ES-I3 (cell line): ENCODE results near the gene B4GALNT3.

Source experiments
- H3K36me3 ChIP-seq: 2 replicates; pipeline ENCODE4 v1.6.1; 2013; ENCODE audit warnings: mild to moderate bottlenecking, low read length, control low read depth, moderate library complexity; ENCODE audit not compliant: insufficient read depth
- H3K4me1 ChIP-seq: 2 replicates; pipeline ENCODE4 v1.6.1; 2013; ENCODE audit warnings: mild to moderate bottlenecking, control low read depth, low read length; ENCODE audit not compliant: insufficient read depth
- H3K9ac ChIP-seq: 2 replicates; pipeline ENCODE4 v1.6.1; 2013; ENCODE audit warnings: low read depth, mild to moderate bottlenecking, low read length, moderate library complexity
- H3K9me3 ChIP-seq: 2 replicates; pipeline ENCODE4 v1.6.1; 2013; ENCODE audit warnings: mild to moderate bottlenecking, low read length, moderate library complexity; ENCODE audit not compliant: control insufficient read depth, insufficient read depth

B4GALNT3 gene

DNA sequence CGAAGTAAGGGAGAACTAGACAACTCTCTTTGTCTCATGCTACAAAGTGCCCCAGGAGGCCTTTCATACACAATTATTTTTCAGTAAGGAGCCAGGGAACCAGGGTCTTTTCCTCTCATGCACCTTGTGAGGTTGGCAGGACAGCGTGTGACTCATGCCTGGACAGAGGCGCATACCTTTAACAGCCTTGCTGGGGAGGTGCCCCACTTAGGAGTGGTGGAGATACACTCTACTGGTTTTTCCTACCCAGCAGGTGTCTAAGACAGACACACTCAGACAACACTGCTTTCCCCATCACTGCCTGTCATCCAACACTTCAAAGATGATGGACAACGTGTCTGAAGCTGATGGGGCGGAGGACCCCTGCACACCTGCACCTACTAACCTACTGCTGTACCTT is 49.1 kb downstream of the B4GALNT3 start:
- Histone ChIP-seq H3K9me3 (no peaks in the 10 kb centered on the region), H3K9ac (no peak overlapping the region), H3K4me1 (peaks cover 24% of the 10 kb centered on the region), H3K36me3 (no peaks in the 10 kb centered on the region)

DNA sequence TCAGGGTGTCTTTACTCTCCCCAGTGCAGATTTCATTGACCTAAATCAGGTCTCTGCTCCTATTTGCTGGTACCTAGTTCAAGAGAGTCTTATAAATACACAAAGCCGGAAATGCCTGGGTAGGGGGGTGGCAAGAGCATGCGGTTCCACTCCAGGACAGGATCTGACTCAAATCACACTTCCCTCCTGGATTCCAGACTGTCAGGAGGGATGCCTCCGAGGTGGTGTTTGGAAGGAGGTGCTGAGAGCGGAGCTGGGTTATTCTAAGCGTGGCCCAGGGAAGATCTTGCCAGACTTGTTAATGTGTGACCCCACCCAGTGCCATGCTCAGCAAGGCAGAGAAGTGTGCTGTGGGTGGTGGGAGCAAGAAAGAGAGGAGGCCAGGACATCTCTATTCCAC is 49.8 kb downstream of the B4GALNT3 start:
- peaks cover 24% of the 10 kb centered on the region for H3K4me1 ChIP-seq
- no peak overlapping the region; the same call in 1 of the 2 replicates for H3K9ac ChIP-seq
- H3K36me3 ChIP-seq: no peaks in the 10 kb centered on the region
- H3K9me3 ChIP-seq: no peaks in the 10 kb centered on the region

DNA sequence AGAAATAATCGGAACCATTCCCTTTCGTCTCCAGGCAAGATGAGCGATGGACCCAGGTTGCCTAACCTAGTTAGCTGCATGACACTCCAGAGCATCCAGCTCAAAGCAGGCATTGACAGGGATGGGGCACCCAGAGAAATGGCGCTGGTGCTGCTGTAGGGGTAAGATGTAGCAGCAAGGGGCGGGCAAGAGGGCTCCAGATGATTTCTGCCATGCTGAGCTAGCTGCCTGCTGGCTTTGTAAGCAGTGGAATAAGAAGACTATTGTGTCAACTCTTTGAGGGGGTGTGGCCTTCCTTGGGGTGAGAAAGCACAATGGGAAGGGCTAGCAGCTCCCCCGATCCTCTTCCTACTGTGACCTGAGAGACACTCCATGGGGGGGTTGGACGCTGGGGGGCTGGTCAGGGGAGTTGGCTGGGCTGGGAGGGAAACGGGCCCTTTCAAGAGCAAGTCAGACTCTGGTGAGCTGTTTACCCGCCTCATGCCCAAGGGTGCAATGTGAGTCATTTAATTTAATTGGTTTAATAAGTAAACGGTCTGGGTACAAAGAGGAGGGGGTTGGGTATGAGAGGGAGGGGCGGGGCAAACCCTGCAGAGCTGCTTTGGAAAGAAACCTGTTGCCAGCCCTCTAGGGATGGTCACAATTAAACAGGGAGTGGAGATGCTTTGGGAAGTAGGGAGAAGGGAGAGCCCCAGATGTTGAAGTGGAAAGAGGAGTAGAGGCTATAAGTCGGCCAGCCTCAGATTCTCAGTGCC is 50.5 kb downstream of the B4GALNT3 start:
- no peaks in the 10 kb centered on the region for H3K9me3 ChIP-seq
- peaks cover 24% of the 10 kb centered on the region for H3K4me1 ChIP-seq
- no peak overlapping the region; the same call in 1 of the 2 replicates for H3K9ac ChIP-seq
- no peaks in the 10 kb centered on the region for H3K36me3 ChIP-seq

DNA sequence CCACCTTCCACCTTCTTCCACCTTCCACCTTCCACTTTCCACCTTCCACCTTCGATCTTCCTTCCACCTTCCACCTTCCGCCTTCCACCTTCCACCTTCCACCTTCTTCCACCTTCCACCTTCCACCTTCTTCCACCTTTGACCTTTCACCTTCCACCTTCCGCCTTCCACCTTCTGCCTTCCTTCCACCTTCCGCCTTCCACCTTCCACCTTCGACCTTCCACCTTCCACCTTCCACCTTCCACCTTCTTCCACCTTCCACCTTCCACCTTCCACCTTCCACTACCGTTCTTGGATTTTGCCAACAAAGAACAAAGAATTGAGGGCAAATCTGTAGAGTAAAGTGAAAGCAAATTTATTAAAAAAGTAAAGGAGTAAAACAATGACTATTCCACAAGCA is 53.2 kb downstream of the B4GALNT3 start:
- H3K36me3 ChIP-seq: no peaks in the 10 kb centered on the region
- no peaks in the 10 kb centered on the region for H3K9me3 ChIP-seq
- peaks cover 24% of the 10 kb centered on the region for H3K4me1 ChIP-seq
- no peak overlapping the region for H3K9ac ChIP-seq

DNA sequence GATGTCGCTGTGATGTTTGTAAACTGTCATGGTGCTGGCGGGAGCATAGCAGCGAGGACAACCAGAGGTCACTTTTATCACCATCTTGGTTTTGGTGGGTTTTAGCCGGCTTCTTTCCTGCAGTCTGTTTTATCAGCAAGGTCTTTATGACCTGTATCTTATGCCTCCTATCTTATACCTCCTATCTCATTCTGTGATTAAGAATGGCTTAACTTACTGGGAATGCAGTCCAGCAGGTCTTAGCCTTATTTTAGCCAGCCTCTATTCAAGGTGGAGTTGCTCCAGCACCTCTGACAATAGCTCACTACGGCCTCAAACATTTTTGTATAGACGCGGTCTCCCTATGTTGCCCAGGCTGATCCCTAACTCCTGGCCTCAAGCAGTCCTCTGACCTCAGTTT is 53.7 kb downstream of the B4GALNT3 start:
- no peak overlapping the region for H3K9ac ChIP-seq
- H3K36me3 ChIP-seq: no peaks in the 10 kb centered on the region
- peaks cover 22% of the 10 kb centered on the region for H3K4me1 ChIP-seq
- H3K9me3 ChIP-seq: no peaks in the 10 kb centered on the region

DNA sequence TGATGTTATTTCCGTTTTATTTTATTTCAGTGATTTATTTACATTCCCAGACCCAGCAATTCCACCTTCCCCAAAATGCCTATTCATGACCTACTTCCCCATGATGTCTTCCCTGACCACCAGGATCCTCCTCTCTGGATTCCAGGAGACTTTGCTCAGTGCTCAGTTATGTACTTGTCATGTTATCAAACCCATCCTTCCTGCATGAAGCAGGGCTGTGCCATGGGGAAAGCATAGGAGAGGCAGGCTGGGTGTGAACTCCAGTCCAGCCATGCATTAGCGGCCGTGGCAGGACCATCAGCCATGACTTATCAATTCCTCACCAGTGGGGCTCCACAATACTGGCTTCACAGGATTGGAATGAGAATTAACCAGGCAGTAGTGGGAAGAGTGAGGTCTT is 57.8 kb downstream of the B4GALNT3 start:
- Histone ChIP-seq H3K36me3 (no peaks in the 10 kb centered on the region), H3K9ac (no peak overlapping the region), H3K4me1 (no peaks in the 10 kb centered on the region; the same call in 1 of the 2 replicates), H3K9me3 (no peaks in the 10 kb centered on the region)

DNA sequence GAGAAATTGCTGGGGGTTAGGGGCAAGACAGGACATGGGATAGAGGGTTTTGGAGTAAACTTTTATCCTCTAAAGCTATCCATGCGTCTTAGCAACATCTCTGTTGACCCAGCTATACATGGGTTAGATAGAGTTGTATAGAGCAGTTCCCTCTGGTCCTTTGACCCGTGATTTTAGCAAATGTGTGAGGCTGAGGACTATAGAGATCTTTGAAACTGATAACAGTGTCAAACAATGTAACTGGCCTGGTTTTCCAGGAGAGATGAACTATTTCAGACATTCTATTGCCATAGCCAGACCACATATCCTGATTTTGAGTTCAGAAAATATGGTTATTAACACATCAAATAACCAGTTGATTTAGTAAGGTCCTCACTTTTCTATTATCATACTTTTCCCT is 60.4 kb downstream of the B4GALNT3 start:
- no peaks in the 10 kb centered on the region for H3K36me3 ChIP-seq
- no peaks in the 10 kb centered on the region; the same call in 1 of the 2 replicates for H3K4me1 ChIP-seq
- no peak overlapping the region for H3K9ac ChIP-seq
- H3K9me3 ChIP-seq: no peaks in the 10 kb centered on the region

DNA sequence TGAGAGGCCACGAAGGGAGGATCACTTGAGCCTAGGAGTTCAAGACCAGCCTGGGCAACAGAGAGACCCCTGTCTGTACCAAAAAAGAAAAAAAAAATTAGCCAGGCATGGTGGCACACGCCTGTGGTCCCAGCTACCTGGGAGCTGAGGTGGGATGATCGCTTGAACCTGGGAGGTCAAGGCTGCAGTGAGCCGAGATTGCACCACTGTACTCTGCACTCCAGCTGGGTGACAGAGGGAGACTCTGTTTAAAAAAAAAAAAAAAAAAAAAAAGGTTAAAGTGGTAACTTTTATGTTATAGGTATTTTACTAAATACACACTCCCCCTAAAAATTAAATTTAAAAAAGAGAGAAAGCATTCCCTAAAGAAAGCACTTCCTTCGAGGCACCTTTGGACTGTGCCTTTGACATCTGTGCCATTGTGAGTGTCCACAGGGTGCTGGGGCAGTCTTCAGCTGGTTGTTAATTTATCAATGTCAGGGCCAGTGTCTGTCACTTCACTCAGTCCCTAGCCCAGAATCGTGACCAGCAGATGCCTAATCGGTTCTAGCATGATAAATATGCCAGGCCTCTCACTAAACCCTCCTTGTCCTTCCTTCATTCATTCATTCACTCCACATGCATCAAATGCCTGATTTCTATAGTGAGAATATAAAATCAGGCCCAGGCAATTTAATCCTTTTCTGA is 63.1 kb downstream of the B4GALNT3 start:
- H3K9me3 ChIP-seq: no peaks in the 10 kb centered on the region
- H3K4me1 ChIP-seq: no peaks in the 10 kb centered on the region; the same call in 1 of the 2 replicates
- no peak overlapping the region for H3K9ac ChIP-seq
- no peaks in the 10 kb centered on the region for H3K36me3 ChIP-seq

DNA sequence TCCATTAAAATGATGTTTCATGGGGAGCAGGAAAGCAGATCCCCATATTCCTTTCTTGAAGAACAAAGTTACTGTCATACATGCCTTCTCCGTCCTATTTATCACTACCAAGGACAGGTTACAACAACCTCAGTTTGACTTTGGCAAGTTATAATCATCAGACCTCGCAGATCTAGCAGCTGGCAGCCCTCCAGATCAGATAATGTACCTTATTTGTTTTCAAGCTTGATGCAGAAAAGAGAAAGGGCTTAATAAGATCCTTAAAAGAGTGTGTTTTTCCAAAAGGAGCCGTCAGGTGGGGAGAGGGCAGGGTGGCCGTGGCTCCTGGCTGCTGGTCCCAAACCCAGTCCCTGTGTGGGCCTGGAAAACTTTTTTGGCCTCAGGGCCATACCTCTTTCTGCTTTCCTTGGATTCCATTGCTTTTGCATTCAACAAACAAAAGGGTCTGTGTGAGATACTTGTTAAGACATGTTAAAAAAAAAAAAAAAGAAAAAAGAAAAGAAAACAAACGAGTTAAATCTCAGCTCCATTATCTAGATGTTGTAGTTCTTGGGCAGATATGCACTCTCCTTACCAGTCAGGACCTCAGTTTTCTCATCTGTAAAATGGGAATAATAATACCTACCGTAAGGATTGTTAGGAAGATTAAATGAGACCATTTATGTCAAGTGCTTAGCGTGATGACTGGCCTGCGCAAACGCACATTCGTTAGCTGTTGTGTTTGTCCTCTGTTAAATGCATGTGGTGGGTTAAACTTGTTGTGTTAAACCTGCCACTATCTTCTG is 64.6 kb downstream of the B4GALNT3 start:
- no peak overlapping the region for H3K9ac ChIP-seq
- no peaks in the 10 kb centered on the region; the same call in 1 of the 2 replicates for H3K4me1 ChIP-seq
- no peaks in the 10 kb centered on the region for H3K36me3 ChIP-seq
- no peaks in the 10 kb centered on the region for H3K9me3 ChIP-seq

DNA sequence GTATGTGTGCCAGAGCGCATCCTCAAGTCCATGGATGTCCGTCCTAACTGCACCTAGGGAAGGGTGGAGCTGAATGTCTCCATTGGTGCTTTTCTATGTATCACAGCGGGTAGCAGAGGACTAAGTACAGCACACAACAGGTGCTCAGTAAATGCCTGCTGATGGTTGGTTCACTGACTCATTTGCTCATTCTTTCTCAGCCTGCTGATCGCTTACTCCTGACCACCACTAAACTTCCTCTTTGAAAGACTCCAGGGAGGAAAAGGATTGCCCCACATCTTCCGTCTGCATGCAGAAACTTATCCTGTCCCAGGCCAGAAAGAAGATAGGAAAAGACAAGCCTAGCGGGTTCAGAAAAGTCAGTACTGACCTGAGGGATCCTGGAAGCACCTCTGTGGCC is 66.3 kb downstream of the B4GALNT3 start:
- no peaks in the 10 kb centered on the region; the same call in 1 of the 2 replicates for H3K9me3 ChIP-seq
- no peak overlapping the region for H3K9ac ChIP-seq
- no peaks in the 10 kb centered on the region for H3K36me3 ChIP-seq
- no peaks in the 10 kb centered on the region for H3K4me1 ChIP-seq

DNA sequence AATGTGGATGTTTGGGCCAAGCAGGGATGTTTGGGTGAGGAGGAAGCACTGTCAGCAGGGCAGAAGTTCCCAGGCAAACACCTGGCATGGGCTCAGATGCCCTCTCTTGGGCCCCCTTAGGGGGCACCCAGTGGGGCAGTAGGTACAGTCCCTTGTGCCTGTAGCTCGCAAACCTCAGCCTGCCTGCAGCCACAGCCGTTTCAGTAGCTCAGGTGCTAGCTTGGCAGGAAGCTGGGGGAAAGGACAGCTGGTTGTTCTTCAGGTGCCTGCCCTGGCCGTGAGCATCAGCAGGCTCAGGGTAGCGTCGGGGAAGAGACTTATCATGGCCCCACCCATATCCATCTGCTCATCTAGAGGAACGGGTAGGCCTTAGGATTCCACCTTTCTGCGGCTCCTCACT is 67.5 kb downstream of the B4GALNT3 start:
- no peak overlapping the region for H3K9ac ChIP-seq
- H3K4me1 ChIP-seq: no peaks in the 10 kb centered on the region

DNA sequence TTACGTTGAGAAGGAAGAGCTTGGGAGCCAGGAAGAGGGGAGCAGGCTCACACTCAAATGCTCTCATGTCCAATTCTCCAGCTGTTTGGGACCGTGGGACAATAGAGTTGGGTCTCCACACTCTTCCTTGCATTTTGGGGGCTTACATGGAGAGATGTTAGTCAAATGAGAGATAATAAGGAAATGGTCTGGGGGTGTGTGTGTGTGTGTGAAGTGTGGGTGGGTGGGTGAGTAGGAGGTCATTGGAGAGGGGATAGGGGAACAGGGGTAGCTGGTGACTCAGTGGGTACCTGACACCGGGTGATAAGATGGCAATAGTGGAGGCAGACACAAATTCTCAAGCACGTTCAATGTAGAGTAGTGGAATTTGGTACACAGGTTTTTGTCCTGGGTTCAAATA is 68.0 kb downstream of the B4GALNT3 start:
- Histone ChIP-seq H3K4me1 (no peaks in the 10 kb centered on the region), H3K36me3 (no peaks in the 10 kb centered on the region), H3K9me3 (no peaks in the 10 kb centered on the region; the same call in none of the 2 replicates), H3K9ac (no peak overlapping the region)

More for the DNA sequence above, 67.5 kb downstream of the B4GALNT3 start:
- Histone ChIP-seq H3K36me3 (no peaks in the 10 kb centered on the region), H3K9me3 (no peaks in the 10 kb centered on the region; the same call in none of the 2 replicates)

DNA sequence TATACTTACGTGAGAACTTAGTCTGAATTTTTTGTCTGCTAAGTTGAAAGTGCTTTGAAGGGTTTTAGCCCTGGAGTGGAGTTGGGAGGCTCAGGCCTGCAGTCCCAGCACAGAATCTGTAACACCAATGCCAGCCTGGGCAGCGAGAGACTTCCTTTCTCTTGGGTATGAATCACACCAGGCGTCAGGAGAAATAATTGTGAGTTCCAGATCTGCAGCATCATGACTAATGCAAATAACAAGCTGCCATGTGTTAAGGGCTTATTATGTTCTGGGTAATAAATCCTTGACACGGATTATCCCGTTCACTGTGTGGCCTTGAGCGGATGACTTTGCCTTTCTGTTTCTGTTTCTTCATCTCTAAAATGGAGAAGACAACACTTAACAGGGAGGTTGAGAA is 70.6 kb downstream of the B4GALNT3 start:
- Histone ChIP-seq H3K9ac (no peak overlapping the region), H3K36me3 (no peaks in the 10 kb centered on the region), H3K4me1 (no peaks in the 10 kb centered on the region), H3K9me3 (no peaks in the 10 kb centered on the region; the same call in none of the 2 replicates)

DNA sequence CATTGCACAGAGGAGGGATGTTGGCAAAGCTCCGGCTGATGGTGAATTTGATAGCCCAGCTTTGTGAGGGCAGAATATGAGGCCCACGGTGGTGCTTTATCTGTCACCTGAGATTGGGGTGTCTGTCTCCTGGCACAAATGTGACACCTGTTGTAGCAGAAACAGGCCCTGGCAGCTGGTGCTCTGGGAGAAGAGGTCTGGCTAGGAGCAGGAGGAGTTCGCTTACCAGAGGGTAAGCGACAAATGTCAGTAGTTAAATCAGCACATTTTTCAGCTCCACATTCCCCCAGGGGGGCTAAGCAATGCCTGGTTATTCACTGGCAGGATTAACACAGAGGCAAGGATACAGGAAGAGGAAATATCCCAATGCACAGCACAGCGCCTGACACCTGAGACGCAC is 71.1 kb downstream of the B4GALNT3 start:
- Histone ChIP-seq H3K9me3 (no peaks in the 10 kb centered on the region; the same call in none of the 2 replicates), H3K9ac (no peak overlapping the region), H3K4me1 (no peaks in the 10 kb centered on the region), H3K36me3 (no peaks in the 10 kb centered on the region)
